ENCODE data around the gene FAM32A.

DNA sequence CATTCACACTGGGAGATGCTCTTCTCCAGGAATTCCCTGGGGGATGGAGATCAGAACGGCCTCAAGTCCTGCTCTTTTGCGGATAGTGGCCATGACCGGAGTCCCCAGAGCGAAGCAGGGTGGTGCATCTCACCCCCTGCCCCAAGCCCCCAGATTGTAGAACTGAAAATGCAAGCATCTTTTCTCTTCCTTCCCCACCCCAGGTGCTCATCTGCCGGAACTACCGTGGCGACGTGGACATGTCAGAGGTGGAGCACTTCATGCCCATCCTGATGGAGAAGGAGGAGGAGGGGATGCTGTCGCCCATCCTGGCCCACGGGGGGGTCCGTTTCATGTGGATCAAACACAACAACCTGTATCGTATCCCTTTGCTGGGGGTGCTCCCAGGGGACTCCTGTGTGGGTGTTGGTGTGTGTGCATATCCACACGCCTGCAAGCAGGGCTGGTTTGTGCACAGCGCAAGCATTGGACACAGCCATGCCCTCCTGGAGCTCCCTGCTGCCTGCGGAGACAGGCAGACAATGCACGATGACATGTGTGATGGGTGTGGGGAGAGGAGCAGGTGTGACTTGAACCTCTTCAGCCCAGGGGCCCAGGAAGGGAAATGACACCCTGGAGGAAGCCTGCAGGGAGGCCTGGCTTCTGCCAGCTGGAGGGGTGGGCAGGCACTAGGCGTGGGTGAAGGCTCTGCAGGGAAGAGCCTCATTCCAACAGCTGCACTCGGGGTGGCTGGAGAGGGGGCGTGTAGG, 18.2 kb downstream of the FAM32A start:
- TF ChIP-seq, protein P1, sequence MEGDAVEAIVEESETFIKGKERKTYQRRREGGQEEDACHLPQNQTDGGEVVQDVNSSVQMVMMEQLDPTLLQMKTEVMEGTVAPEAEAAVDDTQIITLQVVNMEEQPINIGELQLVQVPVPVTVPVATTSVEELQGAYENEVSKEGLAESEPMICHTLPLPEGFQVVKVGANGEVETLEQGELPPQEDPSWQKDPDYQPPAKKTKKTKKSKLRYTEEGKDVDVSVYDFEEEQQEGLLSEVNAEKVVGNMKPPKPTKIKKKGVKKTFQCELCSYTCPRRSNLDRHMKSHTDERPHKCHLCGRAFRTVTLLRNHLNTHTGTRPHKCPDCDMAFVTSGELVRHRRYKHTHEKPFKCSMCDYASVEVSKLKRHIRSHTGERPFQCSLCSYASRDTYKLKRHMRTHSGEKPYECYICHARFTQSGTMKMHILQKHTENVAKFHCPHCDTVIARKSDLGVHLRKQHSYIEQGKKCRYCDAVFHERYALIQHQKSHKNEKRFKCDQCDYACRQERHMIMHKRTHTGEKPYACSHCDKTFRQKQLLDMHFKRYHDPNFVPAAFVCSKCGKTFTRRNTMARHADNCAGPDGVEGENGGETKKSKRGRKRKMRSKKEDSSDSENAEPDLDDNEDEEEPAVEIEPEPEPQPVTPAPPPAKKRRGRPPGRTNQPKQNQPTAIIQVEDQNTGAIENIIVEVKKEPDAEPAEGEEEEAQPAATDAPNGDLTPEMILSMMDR (IDR thresholded peaks at IDR 0.05; ENCODE audit: insufficient read depth, low read depth, low read length): no peak
- no peak for TF ChIP-seq EZH2 (IDR thresholded peaks at IDR 0.05; ENCODE audit: insufficient read depth, low read length)

Data from astrocyte (in vitro differentiated cells and primary cell).